ENCODE measurements around the gene SKA3.
"Not testable (repeated sequence)": the region's sequence is repeated elsewhere in the genome, so short reads cannot be mapped to it uniquely, and the experiment has no call there.

SKA3 gene

DNA sequence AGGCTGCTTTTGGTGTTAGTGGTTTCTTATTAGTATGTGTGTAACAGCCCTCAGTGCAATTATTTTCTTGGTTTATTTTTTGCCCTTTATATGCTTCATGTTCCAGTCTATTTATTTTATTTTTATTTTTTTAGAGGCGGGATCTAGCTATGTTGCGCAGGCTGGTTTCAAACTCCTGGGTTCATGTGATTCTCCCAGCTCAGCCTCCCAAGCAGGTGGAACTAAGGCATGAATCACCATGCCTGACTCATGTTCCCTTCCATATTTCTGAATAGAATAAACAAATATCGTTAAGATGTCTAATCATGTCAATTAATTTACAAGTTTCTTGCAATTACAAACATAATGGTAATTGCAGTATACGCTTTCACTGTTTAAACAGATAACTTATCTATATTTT is 11.7 kb downstream of the SKA3 start:
- no peak for DNase-seq

DNA sequence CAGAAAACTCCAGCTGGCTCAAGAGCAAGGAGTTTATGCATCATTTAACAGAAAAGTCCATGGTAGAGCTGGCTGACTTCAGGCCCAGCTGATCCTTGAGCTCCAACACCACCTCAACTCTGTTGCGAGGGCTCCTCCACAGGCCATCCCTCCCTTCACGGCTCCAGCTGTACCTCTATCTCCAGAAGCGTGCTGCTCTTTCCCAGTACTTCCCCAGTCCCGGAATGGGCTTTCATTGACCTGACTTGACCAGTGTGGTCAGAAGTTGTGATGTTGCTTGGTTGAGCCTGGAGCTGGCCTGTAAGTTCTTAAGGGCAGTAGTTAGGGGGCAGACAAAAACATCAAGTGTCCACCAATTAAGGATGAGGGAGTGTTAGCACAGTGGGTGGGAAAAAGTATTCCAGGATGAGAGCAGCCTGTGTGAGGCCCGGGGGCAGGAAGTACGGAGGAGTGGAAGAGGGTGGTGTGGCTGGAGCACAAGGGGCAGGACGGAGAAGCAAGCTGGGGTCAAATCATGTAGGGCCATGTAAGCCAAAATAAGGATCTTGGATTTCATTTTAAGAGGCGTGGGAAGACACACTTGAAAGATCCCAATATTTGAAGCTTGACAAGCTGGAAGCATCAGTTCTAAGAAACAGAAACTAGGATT is 24.0 kb downstream of the SKA3 start:
- no peak for DNase-seq

DNA sequence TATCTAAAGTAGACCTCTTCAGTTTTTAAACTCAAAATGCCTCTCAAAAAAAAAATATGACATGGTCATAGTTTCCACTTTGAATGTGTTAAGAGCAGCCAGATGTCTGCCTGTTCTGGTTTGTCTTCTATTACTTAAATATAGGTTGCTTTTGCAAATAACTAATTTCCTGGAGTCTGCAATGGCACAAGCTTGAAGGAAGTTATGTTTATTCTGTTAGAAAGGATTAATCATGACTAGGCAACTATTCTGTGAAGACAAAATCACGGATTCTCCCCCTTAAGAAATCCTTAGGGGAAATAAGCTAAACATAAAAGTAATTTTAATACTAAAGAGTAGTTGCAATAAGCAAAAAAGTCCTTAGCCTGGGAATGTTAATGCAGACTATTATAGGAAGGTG is 26.3 kb downstream of the SKA3 start:
- DNase-seq, result no peak

DNA sequence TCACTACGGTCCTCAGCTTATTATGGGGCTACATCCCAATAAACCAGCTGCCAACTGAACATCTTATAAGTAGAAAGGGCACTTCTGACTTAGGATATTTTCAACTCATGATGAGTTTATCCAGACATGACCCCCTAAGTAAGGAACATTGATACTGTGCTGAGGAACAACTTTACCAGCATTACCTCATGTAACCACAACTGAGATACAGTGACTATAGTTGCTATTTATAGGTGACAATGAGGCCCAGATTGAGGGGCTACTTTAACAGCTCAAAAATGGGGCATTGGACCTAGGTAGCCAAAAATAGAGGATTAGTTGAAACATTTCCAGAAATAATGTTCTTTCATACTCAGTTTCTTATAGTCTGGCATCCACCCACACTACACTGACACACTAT is 26.8 kb downstream of the SKA3 start:
- DNase-seq, result no peak

DNA sequence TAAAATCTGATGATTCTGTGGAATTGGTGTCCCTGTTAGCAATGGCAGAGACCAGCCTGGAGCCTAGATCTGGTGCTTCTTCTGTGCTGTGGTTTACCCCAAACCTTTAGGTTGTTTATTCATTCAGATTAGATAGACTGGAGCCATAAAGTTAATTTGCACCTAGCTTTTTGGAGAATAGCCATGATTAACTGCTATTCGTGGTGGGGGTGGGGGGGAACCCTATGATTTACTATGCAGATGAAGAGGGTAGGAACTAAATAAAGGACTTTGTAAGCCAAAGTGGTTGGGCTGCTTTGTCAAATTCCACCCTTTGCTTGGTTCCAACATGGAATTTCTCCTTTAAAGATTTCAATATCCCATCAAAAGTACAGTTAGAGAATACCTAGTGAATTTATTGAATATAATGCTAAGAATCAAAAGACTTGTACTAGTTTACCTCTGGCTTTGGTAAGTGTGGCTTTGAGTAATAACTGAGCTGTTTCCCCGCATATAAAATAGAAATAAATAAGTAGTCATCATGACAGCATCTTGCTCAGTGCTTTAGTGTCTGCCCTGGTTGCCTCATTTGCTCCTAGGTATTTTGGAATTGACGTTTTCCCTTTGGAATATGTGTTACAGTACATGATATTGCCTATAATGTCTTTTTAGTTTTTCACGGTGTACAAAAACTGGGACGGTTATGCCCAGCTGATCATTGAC is 27.6 kb downstream of the SKA3 start:
- DNase-seq, result no peak

DNA sequence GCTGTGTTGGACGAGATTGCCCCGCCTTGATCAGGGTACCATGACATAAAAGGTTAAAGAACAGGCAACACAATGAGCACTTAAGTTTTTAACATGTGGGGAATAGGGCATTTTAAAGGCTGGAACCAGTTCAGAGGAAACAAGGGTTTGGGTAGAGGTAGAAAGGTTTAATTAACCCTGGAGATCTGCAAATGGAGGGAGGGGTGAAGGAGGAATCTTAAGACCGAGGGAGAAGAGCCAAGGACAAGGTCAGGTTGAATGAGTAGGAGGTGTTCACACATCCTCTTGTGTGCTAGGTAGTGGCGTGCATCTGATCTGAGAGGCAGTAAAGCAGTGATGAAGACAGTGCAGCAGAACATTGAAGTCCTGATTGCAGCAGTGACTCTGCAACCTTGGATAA is 28.5 kb downstream of the SKA3 start:
- DNase-seq, result no peak

GRCh38 chr13:21142766-21143165 is 33.6 kb downstream of the SKA3 start:
- no peak for DNase-seq

DNA sequence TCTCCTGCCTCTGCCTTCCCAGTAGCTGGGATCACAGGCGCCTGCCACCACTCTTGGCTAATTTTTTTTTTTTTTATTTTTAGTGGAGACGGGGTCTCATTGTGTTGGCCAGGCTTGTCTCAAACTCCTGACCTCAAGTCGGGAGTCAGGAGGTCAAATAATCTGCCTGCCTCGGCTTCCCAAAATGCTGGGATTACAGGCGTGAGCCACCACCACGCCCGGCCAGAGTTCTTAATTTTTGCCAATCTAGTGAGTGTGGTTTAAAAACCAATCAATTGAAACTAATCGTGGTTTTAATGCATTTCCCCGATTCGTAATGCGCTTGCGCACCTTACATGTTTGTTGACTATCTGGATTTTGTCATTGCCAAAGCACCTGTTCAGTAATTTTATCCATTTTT is 37.0 kb downstream of the SKA3 start:
- DNase-seq, result peak; percentile 38

GRCh38 chr13:21138561-21138960 is 37.8 kb downstream of the SKA3 start:
- DNase-seq, result no peak

DNA sequence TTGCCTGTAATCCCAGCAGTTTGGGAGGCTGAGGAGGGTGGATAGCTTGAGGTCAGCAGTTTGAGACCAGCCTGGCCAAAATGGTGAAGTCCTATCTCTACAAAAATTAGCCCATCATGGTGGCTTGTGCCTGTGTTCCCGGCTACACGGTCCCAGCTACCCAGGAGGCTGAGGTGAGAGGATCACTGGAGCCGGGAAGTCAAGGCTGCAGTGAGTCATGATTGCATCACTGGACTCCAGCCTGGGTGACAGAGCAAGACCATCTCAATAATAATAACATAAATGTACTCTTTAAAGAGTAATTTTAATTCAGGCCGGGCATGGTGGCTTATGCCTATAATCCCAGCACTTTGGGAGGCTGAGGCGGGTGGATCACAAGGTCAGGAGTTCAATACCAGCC is 38.7 kb downstream of the SKA3 start:
- DNase-seq, result no peak

GRCh38 chr13:21135833-21136232 is 40.5 kb downstream of the SKA3 start:
- not testable (repeated sequence) for DNase-seq

DNA sequence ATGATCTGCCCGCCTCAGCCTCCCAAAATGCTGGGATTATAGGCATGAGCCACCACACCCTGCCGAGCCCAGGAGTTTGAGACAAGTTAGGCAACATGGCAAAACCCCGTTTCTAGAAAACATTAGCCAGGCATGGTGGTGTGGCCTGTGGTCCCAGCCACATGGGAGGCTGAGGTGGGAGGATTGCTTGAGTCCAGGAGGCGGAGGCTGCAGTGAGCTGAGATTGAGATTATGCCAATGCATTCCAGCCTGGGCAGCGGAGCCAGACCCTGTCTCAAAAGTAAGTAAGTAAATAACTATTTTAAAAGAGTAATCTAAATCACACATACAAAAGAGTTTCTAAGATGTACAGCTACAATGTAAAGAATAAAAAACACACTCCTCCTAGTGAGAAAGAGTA is 41.9 kb downstream of the SKA3 start:
- DNase-seq, result no peak

DNA sequence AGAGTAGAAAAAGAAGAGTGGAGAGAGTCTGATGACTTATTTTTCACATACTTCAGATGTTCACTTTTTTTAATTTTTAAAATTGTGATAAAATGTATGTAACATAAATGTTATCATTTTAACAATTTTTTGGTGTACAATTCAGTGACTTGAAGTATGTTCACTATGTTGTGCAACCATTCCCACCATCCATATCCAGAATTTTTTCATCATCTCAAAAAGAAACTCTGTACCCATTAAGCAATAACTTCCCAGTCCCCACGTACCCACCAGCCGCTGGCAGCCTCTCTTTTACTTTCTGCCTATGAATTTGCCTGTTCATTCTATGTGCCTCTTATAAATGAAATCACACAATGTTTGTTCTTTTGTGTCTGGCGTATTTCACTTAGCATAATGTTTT is 43.3 kb downstream of the SKA3 start:
- DNase-seq, result no peak

DNA sequence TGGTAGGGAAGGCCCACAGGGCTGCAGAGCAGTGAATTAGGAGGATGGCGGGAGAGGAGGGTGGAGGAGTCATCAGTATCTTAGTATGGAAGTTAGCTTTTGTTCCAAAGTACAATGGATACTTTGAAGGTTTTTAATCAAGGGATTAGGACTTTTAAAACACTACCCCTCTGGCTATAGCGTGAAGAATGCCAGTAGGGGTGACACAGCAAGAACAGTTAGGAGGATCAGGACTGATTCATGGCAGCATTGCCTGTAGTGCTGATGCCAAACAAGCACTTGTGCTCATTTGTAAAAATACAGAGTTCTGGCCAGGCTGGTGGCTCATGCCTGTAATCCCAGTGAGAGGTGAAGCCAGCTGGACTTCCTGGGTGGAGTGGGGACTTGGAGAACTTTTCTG is 46.2 kb downstream of the SKA3 start:
- no peak for DNase-seq

DNA sequence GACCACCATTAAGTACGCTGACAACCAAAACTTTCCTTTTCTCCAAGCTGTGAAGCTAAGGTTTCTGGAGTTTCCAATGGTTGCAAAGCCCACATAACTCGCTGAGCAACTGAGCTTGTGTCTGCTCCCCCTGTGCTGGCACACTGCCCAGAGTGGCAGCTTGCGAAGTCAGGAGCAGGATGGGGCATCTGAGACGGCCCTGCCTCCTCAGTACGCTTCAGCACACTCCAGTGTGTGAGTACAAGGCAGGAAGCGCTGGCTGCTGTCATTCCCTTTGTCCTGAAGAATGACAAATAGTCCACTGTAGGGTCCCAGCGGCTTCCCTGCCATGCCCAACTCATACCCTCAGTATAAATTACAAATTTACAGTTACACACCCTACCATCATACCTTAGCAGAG is 51.5 kb downstream of the SKA3 start:
- DNase-seq, result no peak

DNA sequence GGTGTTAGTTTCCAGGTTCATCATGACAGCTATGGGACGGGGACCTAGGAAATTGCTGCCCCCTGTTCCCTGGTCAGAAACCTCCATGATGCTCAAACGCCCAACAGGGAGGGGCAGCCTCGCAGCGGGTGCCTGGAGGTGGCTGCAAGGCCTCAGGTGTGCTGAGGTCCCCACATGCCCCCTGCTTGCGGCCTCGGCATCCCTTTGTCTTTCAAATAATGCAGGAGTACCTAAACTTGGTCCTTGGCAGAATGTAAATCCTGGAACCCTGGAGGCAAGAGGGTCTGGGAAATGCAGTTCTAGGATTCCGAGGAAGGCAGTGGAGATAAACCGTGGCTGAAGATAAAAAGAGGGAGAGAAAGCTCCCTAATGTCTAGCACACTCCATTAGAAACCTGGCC is 52.4 kb downstream of the SKA3 start:
- no peak for DNase-seq

- DNase-seq, result no peak
Measured at GRCh38 chr13:21121616-21122015, 54.7 kb downstream of the SKA3 start.

GRCh38 chr13:21120191-21120590 is 56.2 kb downstream of the SKA3 start:
- DNase-seq, result no peak

- no peak for DNase-seq
Measured at GRCh38 chr13:21119526-21119925, 56.8 kb downstream of the SKA3 start.

- DNase-seq, result no peak
Measured at GRCh38 chr13:21118180-21118579, 58.2 kb downstream of the SKA3 start.

DNA sequence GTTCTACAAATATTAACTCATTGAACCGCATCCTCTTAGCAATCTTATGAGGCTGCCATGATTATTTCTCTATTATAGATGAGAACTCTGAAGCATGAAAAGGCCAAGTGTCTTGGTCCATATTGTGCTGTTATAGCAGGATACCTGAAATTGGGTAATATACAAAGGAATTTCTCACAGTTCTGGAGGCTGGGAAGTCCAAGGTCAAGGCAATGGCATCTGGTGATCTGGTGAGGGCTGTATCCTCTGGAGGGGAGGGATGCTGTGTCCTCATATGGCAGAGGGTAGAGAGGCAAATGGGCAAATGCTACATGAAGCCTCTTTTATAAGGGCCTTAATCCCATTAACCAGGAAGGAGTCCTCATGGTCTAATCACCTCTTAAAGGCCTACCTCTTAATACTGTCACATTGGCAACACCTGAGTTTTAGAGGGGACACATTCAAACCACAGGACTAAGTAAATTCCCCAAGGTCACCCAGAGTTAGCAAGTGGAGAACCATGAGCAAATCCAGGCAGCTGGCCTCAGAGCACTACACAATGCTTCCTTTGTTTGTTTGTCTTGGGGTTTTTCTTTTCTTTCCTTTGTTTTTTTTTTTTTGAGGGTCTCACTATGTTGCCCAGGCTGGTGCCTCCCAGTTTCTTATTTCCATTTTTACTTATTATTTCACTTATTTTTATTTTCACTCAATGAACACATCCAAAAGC is 59.1 kb downstream of the SKA3 start:
- no peak for DNase-seq

- DNase-seq, result no peak
Measured at GRCh38 chr13:21116141-21116540, 60.2 kb downstream of the SKA3 start.

GRCh38 chr13:21115231-21115630 is 61.1 kb downstream of the SKA3 start:
- no peak for DNase-seq

DNA sequence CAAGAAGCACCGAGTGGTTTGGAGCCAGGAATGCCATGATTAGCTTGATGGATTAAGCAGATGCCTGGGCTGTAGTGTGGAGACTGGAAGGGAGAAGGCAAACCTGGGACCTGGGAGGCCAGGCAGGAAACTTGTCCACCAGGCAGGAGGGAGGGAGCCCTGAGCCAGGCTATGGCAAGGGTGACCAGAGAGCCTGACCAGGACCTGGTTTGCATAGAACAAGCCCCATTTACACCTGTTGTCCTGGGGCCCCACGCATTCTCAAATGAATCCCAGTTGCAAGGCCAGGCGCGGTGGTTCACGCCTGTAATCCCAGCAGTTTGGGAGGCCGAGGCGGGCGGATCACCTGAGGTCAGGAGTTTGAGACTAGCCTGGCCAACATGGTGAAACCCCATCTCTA is 64.8 kb downstream of the SKA3 start:
- no peak for DNase-seq

Measured in CD4-positive, alpha-beta T cell treated with Interleukin-21 for 1 hour (primary cell).